NOMO-1 (cell line): Measurements from ENCODE around the gene TRIM2.

Experiments
- DNase-seq, 2 experiments: peaks; one replicate each; lab custom pipeline; 2025; ENCODE audit not compliant: unreplicated experiment in 2 of 2; lab: John Stamatoyannopoulos, UW

TRIM2 gene

GRCh38 chr4:153246446-153247115, 42.3 kb downstream of the TRIM2 start:
- no peak for DNase-seq

DNA sequence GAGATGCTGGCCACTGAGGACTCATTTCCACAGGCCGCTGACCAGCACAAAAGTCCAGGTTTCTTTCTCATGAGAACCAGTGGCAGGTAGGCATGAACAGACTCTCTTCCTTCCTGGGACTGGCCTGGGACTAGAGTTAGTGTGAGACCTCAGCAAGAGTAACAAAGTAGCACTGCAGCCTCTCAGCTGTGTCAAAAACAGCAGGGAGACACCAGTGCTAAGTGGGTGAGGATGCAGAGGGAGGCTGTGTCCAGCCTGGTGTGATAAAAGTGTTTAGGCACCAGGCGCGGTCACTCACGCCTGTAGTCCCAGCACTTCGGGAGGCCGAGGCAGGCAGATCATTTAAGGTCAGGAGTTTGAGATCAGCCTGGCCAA, 42.9 kb downstream of the TRIM2 start:
- no peak for DNase-seq

GRCh38 chr4:153248641-153249198, 44.5 kb downstream of the TRIM2 start:
- no peak for DNase-seq

GRCh38 chr4:153249199-153250041, 45.2 kb downstream of the TRIM2 start:
- peak; percentile 67 to 80 for DNase-seq

GRCh38 chr4:153252122-153252521, 47.9 kb downstream of the TRIM2 start:
- no peak for DNase-seq

- DNase-seq = no peak
Observed at GRCh38 chr4:153255233-153255632, 51.0 kb downstream of the TRIM2 start.

GRCh38 chr4:153257151-153257620, 52.9 kb downstream of the TRIM2 start:
- no peak for DNase-seq

- DNase-seq = no peak
Observed at GRCh38 chr4:153257991-153258390, 53.7 kb downstream of the TRIM2 start.

DNA sequence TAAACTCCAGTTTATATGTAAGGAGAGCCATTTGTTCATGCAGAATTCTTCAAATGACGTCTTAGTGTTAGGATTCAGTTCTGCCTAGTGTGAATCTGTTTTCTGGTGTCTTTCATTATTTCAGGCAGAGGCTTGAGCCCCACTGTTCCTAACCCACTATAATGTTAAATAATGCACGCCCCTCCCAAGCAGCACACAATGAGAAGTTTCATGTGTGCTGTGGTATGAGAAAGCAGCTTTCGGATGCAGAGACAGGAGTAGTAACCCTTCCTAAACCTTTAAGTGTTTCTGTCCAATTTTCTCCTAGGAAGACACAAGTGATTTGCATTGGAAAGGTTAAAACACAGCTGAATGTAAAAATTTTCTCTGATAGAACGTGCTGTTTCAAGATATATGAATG, 54.5 kb downstream of the TRIM2 start:
- DNase-seq = no peak

DNA sequence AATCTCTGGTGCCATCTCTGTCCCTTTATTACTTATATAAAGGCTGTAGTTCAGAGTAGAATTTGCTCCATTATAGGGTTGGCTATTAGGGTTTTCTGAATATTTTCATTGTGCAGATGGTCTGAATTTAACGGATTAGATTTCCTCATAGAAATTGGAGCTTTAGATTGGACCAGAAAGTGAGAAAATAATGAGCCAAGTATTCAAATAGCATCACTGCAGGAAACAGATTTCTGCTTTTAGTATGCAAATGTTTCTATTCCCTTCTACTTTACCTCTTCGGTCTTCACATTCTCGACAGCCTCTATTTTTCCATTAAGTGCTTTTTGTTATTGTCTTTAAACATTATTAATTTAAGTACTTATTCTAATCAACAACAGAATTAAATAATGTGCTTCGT, 55.4 kb downstream of the TRIM2 start:
- no peak for DNase-seq

- no peak for DNase-seq
Observed at GRCh38 chr4:153260132-153260531, 55.9 kb downstream of the TRIM2 start.

DNA sequence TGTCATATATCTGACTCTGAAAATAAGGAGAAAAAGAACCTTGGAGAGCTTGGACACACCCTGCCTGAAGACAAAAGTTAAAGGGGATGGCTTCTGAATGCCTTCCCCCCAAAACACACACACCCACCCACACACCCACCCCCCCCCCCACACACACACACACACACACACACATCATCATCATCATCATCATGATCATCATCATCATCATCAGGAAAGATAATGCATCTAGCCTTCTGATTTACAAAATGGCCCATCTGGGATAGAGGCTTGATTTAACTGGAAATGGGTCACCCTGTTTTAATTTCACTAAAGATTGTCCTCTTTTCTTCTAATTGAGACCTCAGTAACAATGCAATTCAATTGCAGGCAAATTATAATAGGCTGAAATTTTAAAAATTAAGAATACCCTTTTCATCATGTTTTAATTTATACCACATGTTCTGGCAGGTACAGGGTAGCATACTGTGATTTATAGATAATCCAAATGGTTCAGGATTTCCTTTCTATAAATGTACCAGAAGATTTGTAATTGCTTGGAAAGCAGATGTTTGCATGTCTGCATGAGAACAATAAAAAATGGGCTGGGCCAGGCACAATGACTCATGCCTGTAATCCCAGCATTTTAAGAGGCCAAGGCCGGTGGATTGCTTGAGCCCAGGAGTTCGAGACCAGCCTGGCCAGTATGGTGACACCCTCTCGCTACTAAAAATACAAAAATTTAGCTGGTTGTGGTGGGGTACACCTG, 56.5 kb downstream of the TRIM2 start:
- DNase-seq = no peak

DNA sequence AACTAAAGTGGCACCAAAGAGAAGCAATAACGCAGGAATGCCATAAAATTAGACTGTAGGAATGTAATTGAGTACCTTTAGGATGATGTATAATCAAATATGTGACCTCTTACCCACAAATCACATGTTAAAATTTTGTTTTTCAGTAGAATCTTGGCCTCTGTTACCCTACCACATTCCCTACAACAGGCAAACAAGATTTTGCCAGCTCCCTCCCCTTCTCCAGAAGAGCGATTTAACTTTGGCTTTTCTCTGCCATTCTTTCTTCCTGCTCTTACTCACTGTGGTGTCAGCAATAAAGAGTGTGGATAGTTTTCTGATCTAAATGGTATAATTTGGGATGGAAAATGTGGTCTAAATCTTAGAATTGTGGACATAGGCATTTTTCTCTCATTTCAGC, 57.2 kb downstream of the TRIM2 start:
- no peak for DNase-seq

GRCh38 chr4:153261914-153262313, 57.7 kb downstream of the TRIM2 start:
- no peak for DNase-seq

DNA sequence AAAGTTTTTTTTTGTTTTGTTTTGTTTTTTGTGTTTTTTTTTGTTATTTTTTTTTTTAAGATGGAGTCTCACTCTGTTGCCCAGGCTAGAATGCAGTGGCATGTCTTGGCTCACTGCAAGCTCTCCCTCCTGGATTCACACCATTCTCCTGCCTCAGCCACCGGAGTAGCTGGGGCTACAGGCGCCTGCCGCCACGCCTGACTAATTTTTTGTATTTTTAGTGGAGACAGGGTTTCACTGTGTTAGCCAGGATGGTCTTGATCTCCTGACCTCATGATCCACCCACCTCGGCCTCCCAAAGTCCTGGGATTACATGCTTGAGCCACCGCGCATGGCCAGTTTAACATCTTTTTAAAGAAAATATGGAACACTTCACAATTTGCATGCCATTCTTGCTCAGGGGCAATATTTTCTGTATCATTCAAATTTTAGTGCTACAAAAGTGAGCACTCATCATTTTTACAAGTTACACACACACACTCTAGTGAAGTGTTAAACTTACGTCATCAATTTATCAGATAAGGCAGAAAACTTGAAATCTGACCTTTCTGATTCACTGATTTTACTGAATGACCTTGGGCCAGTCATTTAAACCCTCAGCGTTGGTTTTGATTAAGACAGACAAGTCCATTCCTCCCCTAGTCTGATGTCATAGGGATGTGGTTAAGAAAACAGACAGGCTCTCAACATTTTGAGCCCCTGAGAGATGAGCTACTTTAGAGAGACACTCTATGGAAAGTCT, 61.2 kb downstream of the TRIM2 start:
- DNase-seq = no peak

- no peak for DNase-seq
Observed at GRCh38 chr4:153266988-153267387, 62.7 kb downstream of the TRIM2 start.

DNA sequence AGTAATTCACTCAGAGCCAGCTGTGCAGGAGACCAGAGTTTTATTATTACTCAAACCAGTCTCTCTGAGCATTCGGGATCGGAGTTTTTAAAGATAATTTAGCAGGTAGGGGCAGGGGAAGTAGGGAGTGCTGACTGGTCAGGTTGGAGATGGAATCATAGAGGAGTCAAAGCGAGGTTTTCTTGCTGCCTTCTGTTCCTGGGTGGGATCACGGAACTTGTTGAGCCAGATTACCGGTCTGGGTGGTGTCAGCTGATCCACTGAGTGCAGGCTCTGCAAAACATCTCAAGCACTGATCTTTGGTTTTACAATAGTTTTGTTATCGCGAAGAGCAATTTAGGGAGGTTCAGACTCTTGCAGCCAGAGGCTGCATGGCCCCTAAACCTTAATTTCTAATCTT, 63.6 kb downstream of the TRIM2 start:
- no peak for DNase-seq

DNA sequence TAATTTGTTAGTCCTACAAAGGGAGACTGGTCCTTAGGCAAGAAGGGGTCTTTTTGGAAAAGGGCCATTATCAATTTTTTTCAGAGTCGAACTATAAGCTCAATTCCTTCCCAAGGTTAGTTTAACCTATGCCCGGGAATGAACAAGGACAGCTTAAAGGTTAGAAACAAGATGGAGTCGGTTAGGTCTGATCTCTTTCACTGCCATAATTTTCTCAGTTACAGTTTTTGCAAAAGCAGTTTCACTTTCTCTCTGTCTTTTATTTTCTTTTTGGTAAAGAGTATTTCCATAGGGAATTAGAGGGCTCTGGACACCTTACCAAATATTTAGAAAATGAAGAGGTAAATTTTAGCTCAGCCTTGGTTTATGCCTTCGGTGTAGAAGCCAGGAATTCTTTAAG, 64.1 kb downstream of the TRIM2 start:
- DNase-seq = no peak

- DNase-seq = no peak
Observed at GRCh38 chr4:153269218-153269990, 65.2 kb downstream of the TRIM2 start.

DNA sequence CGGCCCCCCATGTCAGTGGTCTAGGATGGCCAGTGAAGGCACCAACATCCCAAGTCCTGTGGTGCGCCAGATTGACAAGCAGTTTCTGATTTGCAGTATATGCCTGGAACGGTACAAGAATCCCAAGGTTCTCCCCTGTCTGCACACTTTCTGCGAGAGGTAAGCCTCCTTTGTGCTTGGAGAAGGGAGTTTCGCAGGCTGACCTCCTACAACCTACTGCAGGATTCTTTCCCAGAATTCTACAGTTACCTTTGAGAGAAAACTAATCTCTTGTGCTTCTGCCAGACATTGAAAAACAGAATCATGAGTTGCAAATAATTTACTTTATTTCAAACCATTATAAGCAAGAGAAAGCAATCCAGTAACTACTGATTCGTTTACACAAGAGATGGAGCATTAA, 66.1 kb downstream of the TRIM2 start:
- DNase-seq = no peak
